ENCODE results near the gene C17orf58.
A peak's percentile ranks its signal among the peaks of the same experiment; 100 is the strongest.
"Not testable (repeated sequence)": the region's sequence is repeated elsewhere in the genome, so short reads cannot be mapped to it uniquely, and the experiment has no call there.

C17orf58 gene

DNA sequence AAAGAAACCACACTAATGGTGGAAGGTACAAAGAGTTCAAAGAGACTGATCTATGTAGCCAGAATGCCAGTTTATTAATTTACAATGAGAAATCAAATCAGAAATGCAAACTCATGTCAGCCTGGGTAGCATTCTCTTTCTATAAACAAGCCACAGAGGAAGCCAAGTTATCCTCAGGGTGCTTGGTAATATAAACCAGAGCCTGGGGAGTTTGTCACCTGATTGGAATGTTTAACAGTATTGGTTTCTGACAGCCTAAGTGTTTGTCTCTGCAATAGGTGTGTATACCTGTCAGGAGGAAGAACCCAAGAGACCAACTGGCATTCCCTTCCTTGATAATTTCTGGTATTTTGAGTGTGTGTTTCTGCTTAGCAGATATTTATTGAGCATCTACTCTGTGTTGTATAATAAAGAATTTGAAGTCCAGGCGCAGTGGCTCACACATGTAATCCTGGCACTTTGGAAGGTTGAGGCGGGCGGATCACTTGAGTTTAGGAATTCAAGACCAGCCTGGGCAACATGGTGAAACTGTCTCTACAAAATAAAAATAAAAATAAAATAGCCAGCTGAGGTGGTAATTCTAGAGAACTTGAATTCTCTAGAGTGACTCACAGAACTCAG, 3.1 kb upstream of the C17orf58 start:
- no peak for DNase-seq

DNA sequence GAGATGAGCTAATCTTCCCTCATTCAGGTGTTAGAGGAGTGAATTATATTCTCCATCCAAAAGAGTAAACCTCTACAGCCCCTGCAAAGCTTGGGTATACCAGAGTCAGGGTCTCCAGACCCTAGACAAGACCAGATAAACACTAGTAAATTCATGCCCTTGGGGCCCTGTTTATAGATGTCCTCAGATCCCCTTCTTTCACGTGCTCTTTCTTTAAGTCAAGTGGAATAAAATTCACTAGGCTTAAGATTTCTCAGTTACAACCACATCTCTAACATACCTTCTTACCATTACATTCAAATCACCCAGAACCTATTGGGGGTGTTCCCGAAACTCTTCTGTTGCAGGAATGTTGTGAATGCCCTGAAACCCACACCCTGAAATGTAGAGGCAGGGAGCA, 2.2 kb upstream of the C17orf58 start:
- no peak for DNase-seq

DNA sequence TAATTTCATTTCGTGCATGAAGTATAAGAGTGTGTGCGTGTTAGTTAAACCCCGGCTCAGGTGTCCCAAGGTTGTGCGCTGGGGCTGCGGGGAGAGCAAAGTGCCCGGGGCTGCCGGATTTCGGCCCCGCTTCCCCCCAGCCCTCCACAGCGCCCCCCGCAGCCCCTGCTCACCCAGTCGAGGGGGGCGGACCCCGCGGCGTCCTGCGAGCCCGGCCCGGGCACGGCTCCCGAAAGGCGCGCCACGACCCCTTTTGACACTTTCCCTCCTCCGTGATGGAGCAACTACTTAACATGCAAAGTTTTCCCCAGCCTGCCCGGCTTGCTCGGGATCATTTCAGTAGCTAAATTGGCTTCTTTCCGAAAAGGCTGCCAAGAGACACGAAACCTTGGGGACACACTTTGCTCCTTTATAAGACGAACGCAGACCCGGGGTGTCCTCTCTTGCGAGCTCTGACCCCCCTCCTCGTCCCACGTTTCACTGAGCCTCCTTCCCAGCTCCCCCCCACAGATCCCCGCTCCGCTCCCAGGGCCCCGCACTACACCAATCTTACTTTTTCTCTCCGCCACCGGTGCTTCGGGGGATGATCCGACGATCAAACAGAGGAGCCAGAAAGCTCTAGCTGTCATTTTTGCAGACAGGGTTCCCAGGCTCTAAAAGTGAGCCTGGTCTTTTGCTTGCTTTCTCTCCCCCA, 552 bp downstream of the C17orf58 start:
- DNase-seq = peak; percentile 23

DNA sequence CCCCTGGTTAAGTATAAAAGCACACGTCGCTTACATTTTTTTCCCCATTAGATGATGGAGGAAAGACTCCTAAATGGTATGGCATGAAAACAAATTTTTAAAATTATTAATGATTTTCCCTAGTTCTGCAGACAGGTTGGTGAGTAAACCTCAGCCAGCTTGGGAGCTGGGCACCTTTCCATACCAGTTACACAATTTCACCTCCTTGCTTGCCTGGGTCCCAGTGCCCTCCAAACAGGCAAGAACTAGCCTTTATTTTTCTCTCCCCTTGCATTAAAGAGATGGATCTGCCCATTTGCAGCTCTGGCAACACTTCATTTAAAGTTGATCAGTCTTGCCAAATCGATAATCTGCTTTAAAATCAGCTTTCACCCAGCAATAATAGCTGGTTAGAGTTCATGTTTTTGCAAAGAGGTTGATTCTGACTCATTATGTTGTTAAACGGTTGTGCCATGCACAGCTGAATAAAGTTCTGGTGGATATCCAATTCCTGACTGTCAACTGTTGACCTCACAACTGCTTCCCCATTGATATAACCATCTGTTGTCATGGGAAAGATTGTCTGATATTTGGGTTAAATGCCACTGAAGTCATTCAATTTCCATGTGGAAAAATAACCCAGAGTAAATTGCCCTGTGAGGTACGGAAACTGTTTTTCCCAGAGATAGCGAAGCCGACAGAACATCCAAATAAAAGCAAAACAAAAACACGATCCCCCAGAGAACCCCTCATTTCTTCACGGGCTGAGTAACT, 1.3 kb downstream of the C17orf58 start:
- DNase-seq = no peak

DNA sequence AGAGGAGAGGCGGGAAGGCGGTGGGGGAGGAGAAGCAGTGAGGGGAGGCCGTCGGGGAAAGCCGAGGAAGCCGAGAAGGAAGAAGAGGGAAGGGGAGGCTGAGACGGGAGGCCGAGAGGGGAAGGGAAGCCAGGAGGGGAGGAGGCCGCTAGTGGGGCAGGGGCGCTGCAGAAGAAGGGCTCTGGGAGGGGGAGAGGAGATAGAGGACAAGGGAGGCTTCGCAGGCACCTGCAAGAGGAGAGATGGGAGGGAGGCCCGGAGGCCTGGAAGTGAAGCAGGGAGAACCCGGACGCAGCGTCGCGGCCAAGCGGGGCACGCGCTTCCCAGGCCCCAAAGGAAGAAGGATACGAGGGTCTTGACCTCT, 2.3 kb downstream of the C17orf58 start:
- DNase-seq = no peak

DNA sequence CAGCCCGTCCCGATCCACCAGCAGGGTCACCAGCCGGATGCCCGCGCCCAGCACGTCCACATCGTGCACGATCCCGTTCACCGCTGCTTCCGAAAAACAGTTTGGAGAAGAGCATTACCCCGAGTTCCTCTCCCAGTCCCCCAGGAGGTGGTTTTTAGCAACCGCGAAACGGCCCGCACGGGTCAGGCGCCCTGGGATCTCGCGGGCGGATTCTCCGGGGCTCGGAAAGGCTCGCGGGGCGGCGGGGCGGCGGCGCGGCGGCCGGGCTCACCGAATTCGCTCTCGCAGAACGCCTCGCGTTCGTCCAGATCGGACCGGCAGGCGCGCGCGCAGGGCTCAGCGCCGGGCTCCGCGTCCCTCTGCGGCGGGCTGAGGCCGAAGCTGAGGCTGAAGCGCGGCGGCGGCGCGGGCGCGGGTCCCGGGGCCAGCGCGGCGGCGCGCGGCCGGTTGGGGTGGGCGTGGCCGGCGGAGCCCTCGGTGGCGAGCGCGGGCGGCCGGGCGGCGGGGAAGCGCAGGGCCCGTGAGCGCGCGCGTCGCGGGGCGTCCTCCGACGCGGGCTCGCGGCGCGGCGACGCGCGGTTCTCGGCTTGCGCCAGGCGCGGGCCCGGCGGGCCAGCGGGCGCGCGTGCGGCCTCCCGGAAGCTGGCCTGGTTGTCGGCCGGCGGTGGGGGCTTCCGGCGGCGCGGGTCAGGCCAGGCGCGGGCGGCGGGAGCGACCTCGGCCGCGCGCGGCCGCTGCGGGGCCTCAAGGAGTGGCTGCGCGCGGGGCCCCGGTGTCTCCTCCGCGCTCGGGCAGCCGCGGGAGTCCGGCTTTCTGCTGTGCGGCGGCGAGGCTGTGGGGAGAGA, 2.9 kb downstream of the C17orf58 start:
- peak; percentile 77 for DNase-seq

DNA sequence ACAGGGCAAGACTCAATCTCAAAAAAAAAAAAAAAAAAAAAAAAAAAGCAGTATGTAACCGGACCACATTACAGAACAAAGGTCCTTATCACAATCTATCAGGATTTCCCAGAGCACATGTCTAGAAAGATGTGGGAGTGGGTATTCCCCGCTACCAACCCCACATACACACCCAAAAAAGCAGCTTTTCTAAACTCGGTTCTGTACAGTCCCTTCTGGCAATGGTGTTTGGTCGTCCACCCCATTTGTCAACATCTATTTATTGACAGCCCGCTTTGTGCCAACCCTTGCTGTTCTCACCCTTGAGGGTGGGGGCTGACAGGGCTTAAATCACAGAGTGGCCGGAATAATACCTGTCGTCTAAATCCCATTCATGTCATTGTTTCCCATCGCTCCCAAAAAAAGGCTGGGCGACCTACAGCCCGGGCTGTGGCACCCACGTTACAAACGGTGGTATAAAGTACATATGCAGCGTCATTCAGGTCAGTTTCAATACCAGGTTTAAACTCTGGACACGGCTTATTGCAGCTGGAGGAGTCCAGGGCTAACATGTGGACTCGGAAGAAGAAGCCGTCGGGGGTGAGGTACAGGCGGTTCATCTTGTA, 3.6 kb downstream of the C17orf58 start:
- DNase-seq = peak; percentile 8

DNA sequence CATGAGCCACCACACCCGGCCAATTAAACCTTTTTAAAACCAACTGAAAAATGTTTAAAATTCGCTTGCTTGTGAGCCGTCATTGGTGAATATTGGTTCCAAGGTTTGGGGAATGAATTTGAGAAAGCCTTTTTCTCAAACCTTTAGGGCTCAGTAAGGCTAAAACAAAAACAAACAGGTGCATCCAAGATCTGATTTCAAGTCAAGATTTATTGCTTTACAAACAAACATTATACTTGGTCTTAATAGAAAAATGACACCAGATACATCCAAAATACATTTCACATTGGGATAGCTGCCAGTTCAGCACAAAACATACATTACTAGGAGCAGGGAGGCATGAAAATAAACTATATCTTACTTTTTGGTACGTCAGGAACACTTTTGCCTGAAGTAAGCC, 5.4 kb downstream of the C17orf58 start:
- DNase-seq = no peak

DNA sequence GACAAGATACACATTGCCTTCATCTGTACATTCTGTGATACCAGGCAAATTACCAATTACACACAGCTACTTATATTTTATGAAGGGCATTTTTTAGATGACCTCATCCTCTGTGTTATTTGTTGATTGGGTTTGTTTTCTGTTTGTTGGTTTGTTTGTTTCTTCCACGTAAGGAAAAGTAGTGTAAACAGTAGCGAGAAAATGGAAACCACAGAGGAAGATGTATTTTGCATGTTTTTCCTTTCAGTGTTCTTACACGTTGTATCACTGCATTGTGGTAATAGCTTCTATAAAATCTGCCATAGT, 12.9 kb downstream of the C17orf58 start:
- DNase-seq = no peak

DNA sequence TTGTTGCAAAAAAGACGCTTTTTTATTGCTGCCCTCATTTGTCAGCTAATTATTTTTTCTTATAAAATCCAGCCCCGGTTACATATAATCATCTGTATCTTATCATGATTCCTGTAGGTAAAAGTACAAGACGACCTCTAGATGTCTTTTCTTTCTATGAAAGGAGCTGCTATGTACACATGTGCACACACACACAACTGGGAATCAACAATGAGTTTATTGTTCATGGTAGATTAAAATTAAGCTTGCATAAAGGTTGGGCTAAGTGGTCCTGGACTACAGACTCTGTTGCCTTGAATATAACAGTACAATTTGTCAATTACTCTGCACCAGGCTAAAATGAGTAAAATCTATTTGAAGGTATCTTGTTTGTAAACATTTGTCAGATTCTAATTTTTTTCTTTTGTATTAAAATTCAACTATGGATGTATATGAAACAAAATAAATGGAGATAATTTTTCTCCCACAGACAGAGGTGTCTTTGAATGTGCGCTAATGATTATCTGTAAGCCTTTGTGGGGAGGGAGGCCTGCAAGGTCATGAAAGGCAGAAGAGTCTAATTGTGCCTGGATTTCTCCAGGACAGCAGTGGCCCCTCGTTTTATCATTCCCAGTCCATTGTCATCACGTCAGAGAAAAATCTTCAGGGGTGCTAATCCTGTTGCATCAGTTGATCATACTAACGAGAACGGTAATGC, 13.4 kb downstream of the C17orf58 start:
- no peak for DNase-seq

DNA sequence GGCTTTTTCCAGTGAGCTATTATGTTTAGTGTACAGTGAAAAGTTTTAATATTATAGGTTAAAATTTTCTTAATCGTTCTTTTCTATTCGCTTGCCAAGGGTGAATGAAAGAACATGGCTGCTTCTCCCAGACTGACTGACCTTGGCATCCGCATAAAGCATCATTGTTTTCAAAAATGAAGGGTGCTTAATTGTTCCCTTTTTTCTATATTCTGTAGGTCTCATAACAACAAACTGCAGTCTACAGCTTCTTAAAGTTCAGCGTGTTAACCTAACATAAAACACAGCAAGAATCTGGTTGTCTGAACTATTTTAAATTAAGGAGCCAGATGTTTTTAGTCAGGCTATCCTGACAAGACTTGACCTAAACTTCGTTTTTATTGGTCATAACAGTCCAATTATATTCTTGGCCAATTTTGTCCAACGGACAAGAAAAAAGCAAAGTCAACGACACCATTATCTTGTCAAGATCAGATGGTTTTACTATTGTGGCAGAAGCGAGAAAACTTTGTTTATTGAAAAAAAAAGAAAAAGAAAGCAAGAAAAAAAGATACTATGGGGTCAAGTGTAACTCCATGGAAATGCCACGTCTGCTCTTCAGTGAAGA, 14.1 kb downstream of the C17orf58 start:
- DNase-seq = no peak

DNA sequence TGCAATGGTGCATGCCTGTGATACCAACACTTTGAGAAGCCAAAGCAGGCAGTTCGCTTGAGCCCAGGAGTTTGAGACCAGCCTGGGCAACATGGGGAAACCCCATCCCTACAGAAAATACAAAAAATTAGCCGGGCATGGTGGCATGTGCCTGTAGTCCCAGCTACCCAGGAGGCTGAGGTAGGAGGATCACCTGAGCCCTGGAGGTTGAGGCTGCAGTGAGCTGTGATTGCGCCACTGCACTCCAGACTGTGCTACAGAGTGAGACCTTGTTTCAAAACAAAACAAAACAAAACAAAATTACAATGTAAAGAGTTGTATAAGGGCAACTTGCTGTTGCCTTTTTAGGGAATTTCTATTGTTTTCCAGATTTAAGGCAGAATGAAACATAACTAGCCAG, 15.4 kb downstream of the C17orf58 start:
- DNase-seq = not testable (repeated sequence)

DNA sequence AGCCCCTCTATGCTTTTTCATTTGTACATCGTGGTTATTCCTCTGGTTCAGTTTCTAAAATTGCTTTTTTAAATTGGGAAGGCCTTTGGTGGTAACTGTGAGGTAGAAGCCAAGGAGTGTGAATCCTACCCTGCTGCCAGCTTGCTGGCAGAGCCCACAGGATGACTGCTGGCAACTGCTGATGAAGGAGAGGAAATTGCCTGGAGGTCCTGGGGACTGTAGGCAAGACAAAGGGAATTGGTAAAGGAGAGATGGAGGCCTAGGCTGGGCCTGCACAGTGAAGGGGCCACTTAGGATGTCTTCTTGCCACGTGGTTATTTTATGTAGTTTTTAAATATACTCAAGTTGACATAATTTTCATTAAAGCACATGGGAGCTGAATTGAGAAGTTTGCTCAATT, 15.8 kb downstream of the C17orf58 start:
- no peak for DNase-seq

DNA sequence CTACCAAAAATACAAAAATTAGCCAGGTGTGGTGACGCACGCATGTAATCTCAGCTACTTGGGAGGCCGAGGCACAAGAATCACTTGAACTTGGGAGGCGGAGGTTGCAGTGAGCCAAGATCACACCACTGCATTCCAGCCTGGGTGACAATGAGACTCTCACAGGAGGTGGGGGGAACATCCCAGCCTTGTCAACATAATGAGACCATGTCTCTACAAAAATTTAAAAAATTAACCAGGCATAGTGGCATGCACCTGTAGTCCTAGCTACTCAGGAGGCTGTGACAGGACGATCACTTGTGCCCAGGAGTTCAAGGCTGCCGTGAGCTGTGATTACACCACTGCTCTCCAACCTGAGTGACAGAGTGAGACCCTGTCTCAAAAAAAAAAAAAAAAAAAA, 20.0 kb downstream of the C17orf58 start:
- not testable (repeated sequence) for DNase-seq

DNA sequence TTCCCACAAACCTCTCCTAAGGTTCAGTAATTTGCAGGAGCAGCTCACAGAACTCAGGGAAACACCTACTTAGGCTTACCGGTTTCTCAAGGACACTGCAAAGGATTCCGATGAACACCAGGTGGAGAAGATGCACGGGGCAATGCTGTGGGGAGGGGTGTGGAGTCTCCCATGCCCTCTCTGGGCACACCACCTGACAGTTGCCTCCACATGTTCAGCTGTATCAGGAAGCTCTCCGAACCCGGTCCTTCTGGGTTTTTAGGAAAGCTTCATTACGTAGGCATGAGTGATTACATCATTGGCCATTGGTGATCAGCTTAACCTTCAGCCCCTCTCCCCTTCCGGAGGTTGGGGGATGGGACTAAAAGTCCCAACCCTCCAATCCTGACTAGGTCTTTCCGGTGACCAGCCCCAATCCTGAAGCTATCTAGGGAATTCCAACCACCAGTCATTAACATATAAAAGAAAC, 21.6 kb downstream of the C17orf58 start:
- DNase-seq = no peak

DNA sequence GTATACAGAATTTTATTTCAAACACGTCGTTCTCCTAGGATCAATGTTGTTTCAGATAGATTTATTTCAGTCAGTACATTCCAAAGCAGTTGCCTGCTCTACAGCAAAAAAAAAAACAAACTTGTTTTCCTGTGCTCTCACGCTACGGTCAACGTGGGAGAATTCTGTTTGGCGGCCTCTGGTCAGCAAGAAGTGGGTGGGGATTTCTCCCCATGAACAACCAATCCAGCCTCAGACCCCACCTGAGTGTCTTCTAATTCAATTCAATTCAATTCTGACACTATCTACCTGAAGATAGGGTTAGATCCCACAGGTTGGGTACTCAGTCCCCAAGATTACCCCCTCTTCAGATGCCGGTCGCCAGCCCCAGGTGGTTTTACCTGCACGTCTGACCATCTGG, 22.1 kb downstream of the C17orf58 start:
- no peak for DNase-seq

DNA sequence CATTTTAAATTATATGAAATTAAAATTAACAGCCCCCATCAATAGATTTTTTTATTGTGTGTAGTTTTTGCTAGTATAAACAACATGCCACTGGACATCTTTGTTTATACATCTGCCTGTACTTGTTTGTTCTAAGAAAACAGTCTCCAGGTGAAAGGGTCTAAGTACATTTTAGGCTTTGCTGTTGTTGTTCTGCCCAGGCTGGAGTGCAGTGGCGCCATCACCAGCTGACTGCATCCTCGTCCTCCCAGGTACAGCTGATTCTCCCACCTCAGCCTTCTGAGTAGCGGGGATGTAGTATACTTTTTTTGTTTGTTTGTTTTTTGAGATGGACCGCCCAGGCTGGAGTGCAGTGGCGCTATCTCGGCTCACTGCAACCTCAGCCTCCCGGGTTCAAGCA, 25.5 kb downstream of the C17orf58 start:
- DNase-seq = no peak

DNA sequence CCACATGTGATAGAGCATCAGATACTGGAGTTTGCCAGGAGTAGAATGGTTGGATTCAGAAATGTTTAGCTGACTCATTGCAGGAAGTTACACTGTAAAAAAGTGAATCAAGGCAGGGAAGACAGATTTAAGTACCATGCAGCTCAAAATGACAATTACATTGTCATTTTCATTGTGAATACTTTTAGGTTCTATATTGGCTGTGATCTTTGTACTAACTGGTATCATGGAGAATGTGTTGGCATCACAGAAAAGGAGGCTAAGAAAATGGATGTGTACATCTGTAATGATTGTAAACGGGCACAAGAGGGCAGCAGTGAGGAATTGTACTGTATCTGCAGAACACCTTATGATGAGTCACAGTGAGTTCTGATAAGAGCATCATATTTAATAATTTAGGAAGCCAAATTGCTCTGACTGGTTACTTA, 33.1 kb downstream of the C17orf58 start:
- DNase-seq = peak; percentile 84

DNA sequence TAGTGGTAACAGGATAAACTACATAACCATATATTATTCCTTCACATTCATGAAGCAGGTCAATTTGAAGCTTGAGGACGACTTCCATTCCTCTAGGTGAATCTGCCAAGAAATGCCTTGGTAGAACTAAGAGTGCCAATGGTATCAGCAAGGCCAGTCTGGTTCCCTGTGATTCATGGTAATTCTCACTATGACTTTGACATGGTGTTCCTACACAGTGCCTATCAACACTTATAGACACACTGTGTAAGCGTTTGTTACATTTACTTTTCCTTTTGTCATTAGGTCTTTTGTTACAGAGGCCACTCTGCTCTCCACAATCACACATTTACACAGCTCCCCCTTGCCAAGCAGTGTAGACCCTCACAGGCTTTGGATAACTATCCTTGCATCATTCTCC, 34.1 kb downstream of the C17orf58 start:
- not testable (repeated sequence) for DNase-seq

DNA sequence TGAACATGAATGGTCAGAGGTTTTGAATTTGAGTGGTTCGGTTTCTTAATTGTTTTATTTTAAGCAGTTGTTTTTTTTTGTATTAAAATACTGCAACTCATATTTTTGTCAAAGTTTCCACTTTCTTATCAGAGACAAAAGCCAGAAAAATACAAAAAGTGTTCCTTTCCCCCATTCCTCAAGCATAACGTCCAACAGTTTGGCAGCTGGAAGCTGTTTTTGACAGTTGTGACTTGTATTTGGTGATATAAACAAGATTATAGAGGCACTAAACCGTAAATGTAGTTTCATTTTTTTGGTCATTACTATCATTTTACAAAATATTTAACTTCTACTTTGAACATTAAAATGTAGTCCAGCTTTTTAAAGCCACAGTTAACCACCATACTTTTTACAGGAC, 36.0 kb downstream of the C17orf58 start:
- DNase-seq = not testable (repeated sequence)

DNA sequence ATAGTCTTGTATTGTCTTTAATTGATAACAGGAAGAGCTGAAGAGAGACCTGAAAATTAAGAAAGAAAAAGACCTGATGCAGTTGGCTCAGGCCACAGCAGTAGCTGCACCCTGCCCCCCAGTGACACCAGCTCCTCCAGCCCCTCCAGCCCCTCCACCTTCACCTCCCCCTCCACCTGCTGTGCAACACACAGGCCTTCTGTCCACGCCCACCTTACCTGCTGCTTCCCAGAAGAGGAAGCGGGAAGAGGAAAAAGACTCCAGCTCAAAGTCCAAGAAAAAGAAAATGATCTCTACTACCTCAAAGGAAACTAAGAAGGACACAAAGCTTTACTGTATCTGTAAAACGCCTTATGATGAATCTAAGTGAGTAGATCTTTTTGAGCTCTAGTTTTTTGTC, 36.8 kb downstream of the C17orf58 start:
- no peak for DNase-seq

DNA sequence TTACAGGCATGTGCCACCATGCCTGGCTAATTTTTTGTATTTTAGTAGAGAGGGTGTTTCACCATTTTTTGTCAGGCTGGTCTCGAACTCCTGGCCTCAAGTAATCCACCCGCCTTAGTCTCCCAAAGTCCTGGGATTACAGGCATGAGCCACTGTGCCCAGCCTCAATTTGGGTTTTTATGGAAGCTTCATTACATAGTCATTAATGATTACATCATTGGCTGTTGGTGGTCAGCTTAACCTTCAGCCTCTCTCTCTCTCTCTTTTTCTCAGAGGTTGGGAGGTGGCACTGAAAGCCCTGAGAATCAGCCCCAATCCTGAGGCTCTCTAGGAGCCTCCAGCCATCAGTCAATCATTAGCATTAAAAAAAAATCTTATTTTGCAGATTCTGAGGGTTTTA, 45.3 kb downstream of the C17orf58 start:
- no peak for DNase-seq

All from activated CD4-positive, alpha-beta T cell treated with anti-CD3 and anti-CD28 coated beads for 48 hours (primary cell).